ENCODE results near the gene KIAA1958. TPM values are rescaled to one million over a fixed set of nuclear protein-coding genes. Genes with fewer than 3 reads are reported as not detected.

KIAA1958 gene
- total and polyA plus RNA-seq, 2 of the 4 experiments (the other 2 are of a cell fraction), result 0.65 to 1.8 TPM

DNA sequence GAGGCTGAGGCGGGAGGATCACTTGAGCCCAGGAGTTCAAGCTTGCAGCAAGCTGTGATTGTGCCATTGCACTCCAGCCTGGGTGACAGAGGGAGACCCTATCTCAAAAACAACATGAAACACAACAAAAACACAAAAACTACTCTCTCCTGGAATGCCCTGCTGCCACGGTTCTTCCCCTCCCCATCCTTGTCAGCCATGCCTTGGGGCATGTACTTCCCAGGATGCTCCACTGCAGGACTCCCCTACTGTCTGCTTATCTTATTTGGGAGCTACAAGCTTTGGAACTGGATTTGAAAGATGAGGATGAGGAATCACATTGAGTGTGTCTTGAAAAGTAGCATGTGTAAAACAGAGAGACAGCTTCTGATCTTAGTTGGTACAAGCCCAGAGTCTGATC is 40.1 kb upstream of the KIAA1958 start:
- Histone ChIP-seq H4K20me1 (ENCODE audit: insufficient read depth, low read length) (no peaks in the 10 kb centered on the region), H3K4me2 (ENCODE audit: low read depth, low read length) (no peak overlapping the region), H3K27me3 (ENCODE audit: control insufficient read depth, insufficient read depth, low read length) (no peaks in the 10 kb centered on the region), H3K14ac (replicated peaks; ENCODE audit: low read depth, low read length) (no peak overlapping the region; the same call in 1 of the 2 replicates), H2AK9ac (replicated peaks; ENCODE audit: low read depth, low read length, poor library complexity) (no peak overlapping the region), H2BK120ac (ENCODE audit: low read depth, low read length) (no peak overlapping the region), H4K5ac (ENCODE audit: low read depth, low read length) (no peak overlapping the region), H2AFZ (replicated peaks; ENCODE audit: low read length, poor library complexity) (peak overlapping the region; percentile 48), H3K18ac (ENCODE audit: low read depth, low read length) (no peak overlapping the region), H3K23ac (ENCODE audit: low read depth, low read length) (no peak overlapping the region), H3K9me1 (ENCODE audit: insufficient read depth, low read length) (peaks cover 4% of the 10 kb centered on the region; the same call in 1 of the 2 replicates), H3K56ac (ENCODE audit: extremely low read depth, insufficient read depth, low read length) (no peak overlapping the region), H4K8ac (ENCODE audit: low read depth in 2 of 2, low read length in 2 of 2) (no peak overlapping the region), H4K91ac (ENCODE audit: insufficient read depth, low read depth, low read length) (no peak overlapping the region), H2BK20ac (ENCODE audit: low read depth, low read length) (no peak overlapping the region), H3K36me3 (ENCODE audit: control insufficient read depth, insufficient read depth, low read length) (peaks cover 3% of the 10 kb centered on the region), H3K4me3 (ENCODE audit: insufficient read depth, low read depth, low read length) (no peak overlapping the region), H3K9ac (ENCODE audit: low read depth, low read length) (no peak overlapping the region), H3K27ac (ENCODE audit: insufficient read depth, low read length) (no peak overlapping the region), H3K79me1 (ENCODE audit: low read depth in 1 of 2, low read length in 2 of 2) (peaks cover 0 to 5% of the 10 kb centered on the region in 2 experiments; a peak in 1 of 4 replicates), H3K9me3 (ENCODE audit: control insufficient read depth, insufficient read depth, low read length) (no peaks in the 10 kb centered on the region), H2BK5ac (ENCODE audit: low read depth, low read length, poor library complexity, severe bottlenecking) (no peak overlapping the region), H2BK15ac (ENCODE audit: low read depth, low read length) (no peak overlapping the region), H3K4ac (ENCODE audit: low read depth, low read length) (no peak overlapping the region), H2AK5ac (ENCODE audit: low read depth, low read length) (no peak overlapping the region), H3K4me1 (ENCODE audit: control insufficient read depth, insufficient read depth, low read length) (peaks cover 5% of the 10 kb centered on the region; the same call in 1 of the 2 replicates)
- POLR2A ChIA-PET (ENCODE audit: unreplicated experiment), result no interaction called here
- CTCF ChIA-PET, result interaction anchor here (0.7 kb wide), 1 partner anchor 228 kb away, joined by 3 read pairs; no protein-coding TSS in a partner anchor
- in situ Hi-C loops (cut with MboI; ENCODE audit: low sequenced_read_pairs), result no loop called here
- ATAC-seq (ENCODE audit: low read depth), result no peak
- no CpG with 5 or more reads among the region's 2 CpGs for WGBS, 2 experiments (ENCODE audit: extremely low coverage in 2 of 2, insufficient read length in 1 of 2)
- no peak for TF ChIP-seq RCOR1 (IDR thresholded peaks at IDR 0.05; ENCODE audit: insufficient replicate concordance, low read length)
- TF ChIP-seq POLR2A (IDR thresholded peaks at IDR 0.05; ENCODE audit: low read depth, low read length), result no peak
- no peak for TF ChIP-seq SMC3 (IDR thresholded peaks at IDR 0.05; ENCODE audit: low read depth, low read length)
- no peak for TF ChIP-seq NFE2L2 (IDR thresholded peaks at IDR 0.05; ENCODE audit: low read depth, low read length)
- TF ChIP-seq RAD21 (IDR thresholded peaks at IDR 0.05; ENCODE audit: low read length), result no peak
- no peak for TF ChIP-seq MXI1 (IDR thresholded peaks at IDR 0.05; ENCODE audit: borderline replicate concordance, low read depth, low read length)
- TF ChIP-seq CEBPB (IDR thresholded peaks at IDR 0.05; ENCODE audit: low read depth, low read length), result no peak
- TF ChIP-seq FOS (IDR thresholded peaks at IDR 0.05; ENCODE audit: low read depth, low read length), result no peak
- no peak for TF ChIP-seq MAZ (IDR thresholded peaks at IDR 0.05; ENCODE audit: borderline replicate concordance, low read depth, low read length)
- TF ChIP-seq RFX5 (IDR thresholded peaks at IDR 0.05; ENCODE audit: low read depth, low read length), result no peak
- TF ChIP-seq, protein P1, sequence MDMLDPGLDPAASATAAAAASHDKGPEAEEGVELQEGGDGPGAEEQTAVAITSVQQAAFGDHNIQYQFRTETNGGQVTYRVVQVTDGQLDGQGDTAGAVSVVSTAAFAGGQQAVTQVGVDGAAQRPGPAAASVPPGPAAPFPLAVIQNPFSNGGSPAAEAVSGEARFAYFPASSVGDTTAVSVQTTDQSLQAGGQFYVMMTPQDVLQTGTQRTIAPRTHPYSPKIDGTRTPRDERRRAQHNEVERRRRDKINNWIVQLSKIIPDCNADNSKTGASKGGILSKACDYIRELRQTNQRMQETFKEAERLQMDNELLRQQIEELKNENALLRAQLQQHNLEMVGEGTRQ (IDR thresholded peaks at IDR 0.05; ENCODE audit: low read depth, low read length), result no peak
- TF ChIP-seq MAFK (IDR thresholded peaks at IDR 0.05; ENCODE audit: low read depth, low read length), result no peak
- TF ChIP-seq, protein P2, sequence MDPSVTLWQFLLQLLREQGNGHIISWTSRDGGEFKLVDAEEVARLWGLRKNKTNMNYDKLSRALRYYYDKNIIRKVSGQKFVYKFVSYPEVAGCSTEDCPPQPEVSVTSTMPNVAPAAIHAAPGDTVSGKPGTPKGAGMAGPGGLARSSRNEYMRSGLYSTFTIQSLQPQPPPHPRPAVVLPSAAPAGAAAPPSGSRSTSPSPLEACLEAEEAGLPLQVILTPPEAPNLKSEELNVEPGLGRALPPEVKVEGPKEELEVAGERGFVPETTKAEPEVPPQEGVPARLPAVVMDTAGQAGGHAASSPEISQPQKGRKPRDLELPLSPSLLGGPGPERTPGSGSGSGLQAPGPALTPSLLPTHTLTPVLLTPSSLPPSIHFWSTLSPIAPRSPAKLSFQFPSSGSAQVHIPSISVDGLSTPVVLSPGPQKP (IDR thresholded peaks at IDR 0.05; ENCODE audit: borderline replicate concordance, low read depth, low read length), result no peak
- TF ChIP-seq, protein P3, sequence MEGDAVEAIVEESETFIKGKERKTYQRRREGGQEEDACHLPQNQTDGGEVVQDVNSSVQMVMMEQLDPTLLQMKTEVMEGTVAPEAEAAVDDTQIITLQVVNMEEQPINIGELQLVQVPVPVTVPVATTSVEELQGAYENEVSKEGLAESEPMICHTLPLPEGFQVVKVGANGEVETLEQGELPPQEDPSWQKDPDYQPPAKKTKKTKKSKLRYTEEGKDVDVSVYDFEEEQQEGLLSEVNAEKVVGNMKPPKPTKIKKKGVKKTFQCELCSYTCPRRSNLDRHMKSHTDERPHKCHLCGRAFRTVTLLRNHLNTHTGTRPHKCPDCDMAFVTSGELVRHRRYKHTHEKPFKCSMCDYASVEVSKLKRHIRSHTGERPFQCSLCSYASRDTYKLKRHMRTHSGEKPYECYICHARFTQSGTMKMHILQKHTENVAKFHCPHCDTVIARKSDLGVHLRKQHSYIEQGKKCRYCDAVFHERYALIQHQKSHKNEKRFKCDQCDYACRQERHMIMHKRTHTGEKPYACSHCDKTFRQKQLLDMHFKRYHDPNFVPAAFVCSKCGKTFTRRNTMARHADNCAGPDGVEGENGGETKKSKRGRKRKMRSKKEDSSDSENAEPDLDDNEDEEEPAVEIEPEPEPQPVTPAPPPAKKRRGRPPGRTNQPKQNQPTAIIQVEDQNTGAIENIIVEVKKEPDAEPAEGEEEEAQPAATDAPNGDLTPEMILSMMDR (conservative IDR thresholded peaks at IDR 0.05; ENCODE audit: low read depth, low read length), result no peak
- no peak for TF ChIP-seq CHD1 (IDR thresholded peaks at IDR 0.05; ENCODE audit: low read depth, low read length)
- dilution Hi-C loops (cut with HindIII; ENCODE audit: low sequenced_read_pairs, unreplicated experiment), result no loop called here
- BruUV-seq (replicated peaks), result no TSS peak
- DNase-seq, result no peak
- intact Hi-C loops (cut with micrococcal nuclease), result no loop called here
